GM21717 (cell line): ENCODE measurements around the gene DEGS2.

Experiments used
- ATAC-seq: cut with Tn5 transposase; IDR thresholded peaks from one replicate; pipeline ENCODE4 v1.9.1; 2021; ENCODE audit warnings: mild to moderate bottlenecking, moderate library complexity; ENCODE audit not compliant: unreplicated experiment

The DEGS2 gene

GRCh38 chr14:100134586-100134985 is 24.9 kb downstream of the DEGS2 start:
- no peak for ATAC-seq

- no peak for ATAC-seq
These were observed 26.4 kb downstream of the DEGS2 start for GRCh38 chr14:100132903-100133510.

- no peak for ATAC-seq
These were observed 27.1 kb downstream of the DEGS2 start for GRCh38 chr14:100132161-100132902.

- ATAC-seq: no peak
These were observed 28.3 kb downstream of the DEGS2 start for GRCh38 chr14:100131181-100131580.

GRCh38 chr14:100130521-100130920 is 28.9 kb downstream of the DEGS2 start:
- no peak for ATAC-seq

GRCh38 chr14:100129161-100129589 is 30.3 kb downstream of the DEGS2 start:
- no peak for ATAC-seq

GRCh38 chr14:100128688-100129087 is 30.8 kb downstream of the DEGS2 start:
- no peak for ATAC-seq

GRCh38 chr14:100127853-100128455 is 31.5 kb downstream of the DEGS2 start:
- no peak for ATAC-seq

GRCh38 chr14:100126401-100126800 is 33.0 kb downstream of the DEGS2 start:
- no peak for ATAC-seq

- no peak for ATAC-seq
These were observed 34.8 kb downstream of the DEGS2 start for GRCh38 chr14:100124551-100125088.

- no peak for ATAC-seq
These were observed 35.8 kb downstream of the DEGS2 start for GRCh38 chr14:100123618-100124017.

- no peak for ATAC-seq
These were observed 36.8 kb downstream of the DEGS2 start for GRCh38 chr14:100122481-100123223.

- no peak for ATAC-seq
These were observed 37.6 kb downstream of the DEGS2 start for GRCh38 chr14:100121643-100122480.

GRCh38 chr14:100120522-100121269 is 38.7 kb downstream of the DEGS2 start:
- ATAC-seq: no peak

GRCh38 chr14:100119251-100119650 is 40.2 kb downstream of the DEGS2 start:
- no peak for ATAC-seq

- ATAC-seq: no peak
These were observed 40.9 kb downstream of the DEGS2 start for GRCh38 chr14:100118396-100119011.

GRCh38 chr14:100117633-100118395 is 41.6 kb downstream of the DEGS2 start:
- no peak for ATAC-seq

GRCh38 chr14:100117026-100117425 is 42.4 kb downstream of the DEGS2 start:
- ATAC-seq: no peak
